Bronchial epithelial cell (primary cell): ENCODE measurements around the gene SELE. TPM values are rescaled to one million over a fixed set of nuclear protein-coding genes. Genes with fewer than 3 reads are reported as not detected.
A peak's percentile ranks its signal among the peaks of the same experiment; 100 is the strongest.

Experiments
- DNase-seq: peaks from one replicate; pipeline ENCODE4 v3.0.0-alpha.2; 2010; ENCODE audit warnings: low read depth
- FAIRE-seq: peaks from 2 replicates; lab custom pipeline; 2011; peaks lifted over from hg19 to GRCh38; lab: Jason Lieb, UNC
- H3K27me3 ChIP-seq: 2 replicates; pipeline ENCODE4 v1.5.1; 2011; ENCODE audit warnings: low read length; ENCODE audit not compliant: control insufficient read depth, insufficient read depth
- H3K36me3 ChIP-seq: 2 replicates; pipeline ENCODE4 v1.5.1; 2011; ENCODE audit warnings: low read length; ENCODE audit not compliant: control insufficient read depth, insufficient read depth
- H3K4me3 ChIP-seq: 2 replicates; pipeline ENCODE4 v1.5.1; 2011; ENCODE audit warnings: mild to moderate bottlenecking, low read depth, low read length, control low read depth
- total RNA-seq: library from RNA; depleted of rRNA; stranded (reverse); fragments of >200 nt; gene quantifications from 2 replicates; pipeline ENCODE4 v1.2.1, GENCODE V29; 2014
- TF ChIP-seq, protein P1 (sequence below): IDR thresholded peaks from 2 replicates; pipeline ENCODE4 v1.5.1; 2011; ENCODE audit warnings: mild to moderate bottlenecking, moderate library complexity, low read length, control low read depth, inconsistent platforms; ENCODE audit not compliant: insufficient read depth, severe bottlenecking

Gene SELE, protein sequence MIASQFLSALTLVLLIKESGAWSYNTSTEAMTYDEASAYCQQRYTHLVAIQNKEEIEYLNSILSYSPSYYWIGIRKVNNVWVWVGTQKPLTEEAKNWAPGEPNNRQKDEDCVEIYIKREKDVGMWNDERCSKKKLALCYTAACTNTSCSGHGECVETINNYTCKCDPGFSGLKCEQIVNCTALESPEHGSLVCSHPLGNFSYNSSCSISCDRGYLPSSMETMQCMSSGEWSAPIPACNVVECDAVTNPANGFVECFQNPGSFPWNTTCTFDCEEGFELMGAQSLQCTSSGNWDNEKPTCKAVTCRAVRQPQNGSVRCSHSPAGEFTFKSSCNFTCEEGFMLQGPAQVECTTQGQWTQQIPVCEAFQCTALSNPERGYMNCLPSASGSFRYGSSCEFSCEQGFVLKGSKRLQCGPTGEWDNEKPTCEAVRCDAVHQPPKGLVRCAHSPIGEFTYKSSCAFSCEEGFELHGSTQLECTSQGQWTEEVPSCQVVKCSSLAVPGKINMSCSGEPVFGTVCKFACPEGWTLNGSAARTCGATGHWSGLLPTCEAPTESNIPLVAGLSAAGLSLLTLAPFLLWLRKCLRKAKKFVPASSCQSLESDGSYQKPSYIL
- not detected in 2 replicates for total RNA-seq

DNA sequence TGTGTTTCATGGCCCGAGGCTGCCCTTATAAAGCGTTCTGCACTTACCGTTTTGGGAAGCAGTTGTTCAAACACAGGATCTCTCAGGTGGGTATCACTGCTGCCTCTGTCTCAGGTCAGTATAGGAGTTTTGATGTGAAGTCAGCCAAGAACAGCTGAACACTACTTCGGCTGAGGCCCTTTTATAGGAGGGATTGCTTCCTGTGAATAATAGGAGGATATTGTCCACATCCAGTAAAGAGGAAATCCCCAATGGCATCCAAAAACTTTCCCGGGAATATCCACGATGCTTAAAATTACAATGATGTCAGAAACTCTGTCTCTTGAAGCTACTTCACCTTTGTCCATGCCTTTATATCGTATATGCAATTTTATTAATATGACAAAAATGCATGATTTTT, at the start of gene SELE:
Gene SELE (minus strand): TSS at position 156 of the 400 bp plus-strand sequence. CDS start 467 bp downstream, outside the sequence.
- Histone ChIP-seq H3K27me3 (no peaks in the 10 kb centered on the region), H3K4me3 (no peak within 1 kb of the TSS), H3K36me3 (no peaks in the 10 kb centered on the region)
- TF ChIP-seq, protein P1, sequence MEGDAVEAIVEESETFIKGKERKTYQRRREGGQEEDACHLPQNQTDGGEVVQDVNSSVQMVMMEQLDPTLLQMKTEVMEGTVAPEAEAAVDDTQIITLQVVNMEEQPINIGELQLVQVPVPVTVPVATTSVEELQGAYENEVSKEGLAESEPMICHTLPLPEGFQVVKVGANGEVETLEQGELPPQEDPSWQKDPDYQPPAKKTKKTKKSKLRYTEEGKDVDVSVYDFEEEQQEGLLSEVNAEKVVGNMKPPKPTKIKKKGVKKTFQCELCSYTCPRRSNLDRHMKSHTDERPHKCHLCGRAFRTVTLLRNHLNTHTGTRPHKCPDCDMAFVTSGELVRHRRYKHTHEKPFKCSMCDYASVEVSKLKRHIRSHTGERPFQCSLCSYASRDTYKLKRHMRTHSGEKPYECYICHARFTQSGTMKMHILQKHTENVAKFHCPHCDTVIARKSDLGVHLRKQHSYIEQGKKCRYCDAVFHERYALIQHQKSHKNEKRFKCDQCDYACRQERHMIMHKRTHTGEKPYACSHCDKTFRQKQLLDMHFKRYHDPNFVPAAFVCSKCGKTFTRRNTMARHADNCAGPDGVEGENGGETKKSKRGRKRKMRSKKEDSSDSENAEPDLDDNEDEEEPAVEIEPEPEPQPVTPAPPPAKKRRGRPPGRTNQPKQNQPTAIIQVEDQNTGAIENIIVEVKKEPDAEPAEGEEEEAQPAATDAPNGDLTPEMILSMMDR, result no peak
- DNase-seq, result no peak
- FAIRE-seq, result no peak

DNA sequence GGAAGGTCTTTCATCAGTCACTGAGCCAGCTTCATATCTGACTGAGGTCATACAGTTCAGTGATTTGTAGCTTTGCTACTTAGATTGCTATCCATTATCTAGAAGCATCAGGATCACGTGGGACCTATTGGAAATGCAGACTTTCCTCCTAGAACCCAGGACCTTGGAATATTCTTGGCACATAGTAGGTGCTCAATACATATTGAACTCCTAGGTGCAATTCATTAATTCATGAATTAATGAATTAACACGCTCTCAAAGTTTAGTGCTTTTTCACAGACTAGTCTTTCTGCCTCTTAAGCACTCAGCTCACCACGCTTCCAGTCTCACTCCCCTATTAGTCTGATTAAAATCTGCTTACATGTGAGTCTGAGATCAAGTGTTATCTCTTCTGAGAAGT, 48.7 kb upstream of the SELE start:
- FAIRE-seq (no peak), DNase-seq (no peak)
- TF ChIP-seq, protein P1, result no peak
- Histone ChIP-seq H3K27me3 (no peaks in the 10 kb centered on the region), H3K36me3 (no peaks in the 10 kb centered on the region), H3K4me3 (no peak overlapping the region)

DNA sequence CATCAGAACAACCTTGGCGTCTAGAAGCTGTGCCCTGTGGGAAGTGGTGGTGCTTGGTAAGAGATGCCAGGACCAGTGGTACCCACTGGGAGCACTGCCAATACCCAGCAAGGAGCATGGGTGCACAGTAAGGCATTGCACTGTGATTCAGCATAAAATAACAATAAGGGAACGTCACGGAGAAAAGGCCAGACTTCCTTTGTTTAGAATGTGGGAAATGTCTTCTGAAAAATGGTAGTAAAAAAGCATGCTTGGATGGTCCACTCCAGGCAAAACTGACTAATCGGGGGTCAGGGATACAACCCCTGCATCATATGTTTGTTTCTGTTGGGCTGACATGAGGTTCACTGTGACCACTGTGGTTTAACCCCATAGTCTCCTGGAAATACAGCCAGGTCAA, 46.1 kb upstream of the SELE start:
- Histone ChIP-seq H3K27me3 (no peaks in the 10 kb centered on the region), H3K36me3 (no peaks in the 10 kb centered on the region), H3K4me3 (no peak overlapping the region)
- FAIRE-seq, result no peak
- TF ChIP-seq, protein P1, result no peak
- peak; percentile 23 for DNase-seq

DNA sequence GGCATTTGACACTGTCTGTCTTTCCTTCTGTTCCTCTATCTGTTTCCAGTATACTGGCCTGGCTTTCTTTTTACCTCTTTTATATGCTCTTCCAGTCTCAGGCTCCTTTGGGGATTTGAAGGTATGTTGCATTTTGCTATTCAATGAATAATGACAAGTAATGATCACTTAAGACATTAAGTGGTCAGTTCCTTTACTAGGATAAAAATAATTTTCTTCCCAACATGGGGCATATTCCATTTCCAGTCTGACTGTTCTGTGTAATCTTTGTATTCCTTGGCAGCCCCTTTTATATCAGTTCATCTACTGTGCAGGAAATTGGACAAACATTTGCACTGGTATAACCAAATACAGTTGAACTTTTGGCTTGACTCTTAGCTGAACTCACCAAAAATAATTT, 45.3 kb upstream of the SELE start:
- H3K27me3 ChIP-seq, result no peaks in the 10 kb centered on the region
- TF ChIP-seq, protein P1, result no peak

DNA sequence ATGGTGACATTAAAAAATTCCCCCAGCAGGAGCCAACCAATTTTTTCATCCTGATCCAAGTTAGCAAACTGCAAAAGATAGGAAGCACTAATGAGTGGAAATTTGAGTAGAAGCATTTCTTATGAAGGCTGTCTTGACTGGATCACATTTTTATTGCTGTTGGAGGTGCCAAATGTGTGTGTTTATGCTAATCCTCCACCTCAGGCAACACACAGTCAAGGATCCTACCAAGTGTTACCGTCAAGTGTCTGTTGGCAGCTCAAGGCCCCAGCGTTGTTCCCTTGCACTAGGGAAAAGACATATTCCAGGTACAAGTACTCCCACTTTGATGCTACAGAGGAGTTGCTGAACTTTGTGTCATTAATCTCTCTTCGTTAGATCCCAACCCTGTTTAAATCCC, 42.6 kb upstream of the SELE start:
- TF ChIP-seq, protein P1, result no peak
- FAIRE-seq (no peak), DNase-seq (no peak)

More for the DNA sequence above, 45.3 kb upstream of the SELE start:
- no peak for FAIRE-seq
- no peak for DNase-seq
- no peaks in the 10 kb centered on the region for H3K36me3 ChIP-seq
- H3K4me3 ChIP-seq, result no peak overlapping the region

More for the DNA sequence above, 42.6 kb upstream of the SELE start:
- H3K27me3 ChIP-seq, result no peaks in the 10 kb centered on the region
- H3K36me3 ChIP-seq, result no peaks in the 10 kb centered on the region
- no peak overlapping the region for H3K4me3 ChIP-seq
